Nephron (organoid): ENCODE data around the gene SEPSECS.

Experiments used
- H3K27ac Mint-ChIP-seq, 3 experiments: 2 replicates each; pipeline ENCODE4 v1.8.0; 2020; ENCODE audit warnings: mixed read lengths in 3 of 3, mild to moderate bottlenecking in 2 of 3, moderate library complexity in 1 of 3
- H3K27me3 Mint-ChIP-seq: 2 replicates; pipeline ENCODE4 v1.8.0; 2021; ENCODE audit warnings: low read depth, mild to moderate bottlenecking, moderate library complexity, mixed read lengths
- H3K36me3 Mint-ChIP-seq: 2 replicates; pipeline ENCODE4 v1.8.0; 2020; ENCODE audit warnings: low read depth, mixed read lengths
- H3K4me1 Mint-ChIP-seq: 2 replicates; pipeline ENCODE4 v1.8.0; 2020; ENCODE audit warnings: mixed read lengths
- H3K4me3 Mint-ChIP-seq, 3 experiments: 2 replicates each; pipeline ENCODE4 v1.8.0; 2020; ENCODE audit warnings: mild to moderate bottlenecking in 3 of 3, mixed read lengths in 3 of 3, moderate library complexity in 2 of 3
- H3K9me3 Mint-ChIP-seq: 2 replicates; pipeline ENCODE4 v1.8.0; 2020; ENCODE audit warnings: mixed read lengths
- CTCF ChIP-seq, 3 experiments: fragments of 200-600 bp; sonication (generic); IDR thresholded peaks; one replicate each; pipeline ENCODE4 v1.5.0; 2021; ENCODE audit warnings: antibody characterized with exemption in 3 of 3; ENCODE audit not compliant: unreplicated experiment in 3 of 3

Gene SEPSECS

GRCh38 chr4:25106363-25107151, 53.7 kb downstream of the SEPSECS start:
- H3K27ac Mint-ChIP-seq: peak overlapping the region in 2 of 3 experiments; percentile 4 to 62
- H3K4me1 Mint-ChIP-seq: peaks cover 53% of the 10 kb centered on the region
- no peaks in the 10 kb centered on the region for H3K9me3 Mint-ChIP-seq
- no peak for TF ChIP-seq CTCF (IDR thresholded peaks at IDR 0.05; ENCODE audit: unreplicated experiment in 3 of 3)
- no peak overlapping the region for H3K4me3 Mint-ChIP-seq
- no peaks in the 10 kb centered on the region for H3K36me3 Mint-ChIP-seq
- H3K27me3 Mint-ChIP-seq: peaks cover 8% of the 10 kb centered on the region

DNA sequence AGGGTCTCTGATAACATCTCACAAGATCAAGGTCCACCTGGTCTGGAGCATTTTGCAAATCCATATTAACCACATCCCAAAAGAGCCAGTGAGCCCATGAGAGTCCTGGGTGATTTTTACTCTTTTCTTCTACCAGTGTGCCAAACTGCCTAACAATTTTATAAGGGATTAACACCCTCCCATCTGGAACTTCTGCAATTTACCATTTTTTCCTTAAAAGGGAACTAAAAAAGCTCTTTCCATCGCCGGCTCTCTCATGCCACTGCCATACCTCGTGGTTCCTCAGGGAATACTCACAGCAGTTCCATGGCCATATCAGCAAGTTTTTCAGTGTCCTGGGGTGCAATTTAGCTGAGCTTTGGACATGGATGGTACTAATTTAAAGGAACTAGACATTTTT, 55.7 kb downstream of the SEPSECS start:
- no peak overlapping the region for H3K4me3 Mint-ChIP-seq
- H3K27ac Mint-ChIP-seq: peak overlapping the region in 2 of 3 experiments; percentile 14 to 99
- no peaks in the 10 kb centered on the region for H3K36me3 Mint-ChIP-seq
- no peak for TF ChIP-seq CTCF (IDR thresholded peaks at IDR 0.05; ENCODE audit: unreplicated experiment in 3 of 3)
- H3K27me3 Mint-ChIP-seq: peaks cover 5% of the 10 kb centered on the region
- H3K4me1 Mint-ChIP-seq: peaks cover 68% of the 10 kb centered on the region
- H3K9me3 Mint-ChIP-seq: peaks cover 6% of the 10 kb centered on the region

GRCh38 chr4:25103418-25103817, 56.8 kb downstream of the SEPSECS start:
- H3K36me3 Mint-ChIP-seq: no peaks in the 10 kb centered on the region
- peak overlapping the region; percentile 93 to 99 (median 94) for H3K27ac Mint-ChIP-seq
- no peak for TF ChIP-seq CTCF (IDR thresholded peaks at IDR 0.05; ENCODE audit: unreplicated experiment in 3 of 3)
- H3K4me3 Mint-ChIP-seq: peak overlapping the region in 1 of 3 experiments; percentile 41
- H3K9me3 Mint-ChIP-seq: peaks cover 6% of the 10 kb centered on the region
- H3K27me3 Mint-ChIP-seq: peaks cover 5% of the 10 kb centered on the region
- H3K4me1 Mint-ChIP-seq: peaks cover 78% of the 10 kb centered on the region

- Mint-ChIP-seq H3K4me3 (no peak overlapping the region), H3K27me3 (peaks cover 5% of the 10 kb centered on the region), H3K27ac (peak overlapping the region in 2 of 3 experiments; percentile 40 to 99), H3K36me3 (no peaks in the 10 kb centered on the region), H3K4me1 (peaks cover 73% of the 10 kb centered on the region), H3K9me3 (peaks cover 6% of the 10 kb centered on the region)
- TF ChIP-seq CTCF (IDR thresholded peaks at IDR 0.05; ENCODE audit: unreplicated experiment in 3 of 3): no peak
Observed at GRCh38 chr4:25101836-25102235, 58.4 kb downstream of the SEPSECS start.

GRCh38 chr4:25100710-25101109, 59.5 kb downstream of the SEPSECS start:
- Mint-ChIP-seq H3K27ac (peak overlapping the region; percentile 69 to 86 (median 80)), H3K4me3 (no peak overlapping the region), H3K27me3 (peaks cover 5% of the 10 kb centered on the region), H3K4me1 (peaks cover 62% of the 10 kb centered on the region), H3K36me3 (no peaks in the 10 kb centered on the region), H3K9me3 (peaks cover 6% of the 10 kb centered on the region)
- TF ChIP-seq CTCF (IDR thresholded peaks at IDR 0.05; ENCODE audit: unreplicated experiment in 3 of 3): no peak
